Ovary (tissue), 3 donors: ENCODE results near the gene JPH3.

Experiments used
- EP300 ChIP-seq: sonication (generic); formaldehyde crosslinking; IDR thresholded peaks from one replicate; pipeline ENCODE4 v1.6.1; 2017; ENCODE audit warnings: antibody characterized with exemption
- TF ChIP-seq, protein P1 (sequence below), 3 donors: fragments of 450-650 bp in 2 of 3; fragments of 200-600 bp in 1 of 3; IDR thresholded peaks; one replicate each; pipeline versions ENCODE4 v1.5.1 to v1.8.0; 2016 to 2022; ENCODE audit warnings: antibody characterized with exemption in 3 of 3, mild to moderate bottlenecking in 1 of 3
- donor health status: DM: no; HTN: no; CAD: no.

DNA sequence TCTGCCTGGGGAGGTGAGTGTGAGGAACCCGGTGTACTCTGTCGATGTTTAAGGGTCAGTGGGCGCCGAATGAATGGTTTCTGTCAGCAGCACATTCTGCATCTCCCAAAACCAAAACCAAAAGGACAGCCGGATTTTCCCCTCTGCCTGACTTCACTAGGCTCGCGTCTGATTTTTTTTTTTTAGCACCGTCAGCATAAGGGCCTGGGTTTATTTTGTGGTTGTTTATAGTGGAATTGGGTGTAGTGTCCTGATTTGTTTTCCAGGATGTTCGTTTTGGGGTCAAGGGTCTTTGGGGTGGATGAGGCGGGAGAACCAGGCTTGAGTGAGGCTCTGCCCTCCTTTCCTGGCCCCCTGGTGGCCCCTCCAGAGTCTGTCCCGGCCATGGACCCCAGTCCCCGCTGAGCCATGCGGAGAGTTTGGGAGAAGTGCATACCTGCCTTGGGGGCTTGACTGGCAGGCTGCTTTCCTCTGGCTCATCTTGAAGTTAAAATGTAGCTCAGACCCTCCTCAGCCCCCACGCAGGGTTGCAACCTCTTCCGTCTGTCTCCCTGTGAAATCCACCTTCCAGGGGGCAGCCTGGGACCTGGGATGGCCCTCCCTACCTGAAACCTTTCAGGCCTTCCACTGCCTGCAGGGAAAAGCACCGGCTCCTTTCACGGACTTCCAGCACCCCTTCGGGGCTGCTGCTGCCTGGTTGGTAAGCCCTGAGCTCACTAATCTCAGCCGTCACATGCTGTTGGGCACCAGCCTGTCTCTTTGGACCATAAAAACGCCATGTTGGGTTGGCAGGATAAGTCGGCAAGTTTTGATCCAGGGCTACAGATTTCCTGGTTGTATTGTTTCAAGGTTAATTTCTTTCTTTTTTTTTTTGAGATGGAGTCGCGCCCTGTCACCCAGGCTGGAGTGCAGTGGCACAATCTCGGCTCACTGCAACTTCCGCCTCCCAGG lies 60.2 kb downstream of the JPH3 start:
- TF ChIP-seq, protein P1, sequence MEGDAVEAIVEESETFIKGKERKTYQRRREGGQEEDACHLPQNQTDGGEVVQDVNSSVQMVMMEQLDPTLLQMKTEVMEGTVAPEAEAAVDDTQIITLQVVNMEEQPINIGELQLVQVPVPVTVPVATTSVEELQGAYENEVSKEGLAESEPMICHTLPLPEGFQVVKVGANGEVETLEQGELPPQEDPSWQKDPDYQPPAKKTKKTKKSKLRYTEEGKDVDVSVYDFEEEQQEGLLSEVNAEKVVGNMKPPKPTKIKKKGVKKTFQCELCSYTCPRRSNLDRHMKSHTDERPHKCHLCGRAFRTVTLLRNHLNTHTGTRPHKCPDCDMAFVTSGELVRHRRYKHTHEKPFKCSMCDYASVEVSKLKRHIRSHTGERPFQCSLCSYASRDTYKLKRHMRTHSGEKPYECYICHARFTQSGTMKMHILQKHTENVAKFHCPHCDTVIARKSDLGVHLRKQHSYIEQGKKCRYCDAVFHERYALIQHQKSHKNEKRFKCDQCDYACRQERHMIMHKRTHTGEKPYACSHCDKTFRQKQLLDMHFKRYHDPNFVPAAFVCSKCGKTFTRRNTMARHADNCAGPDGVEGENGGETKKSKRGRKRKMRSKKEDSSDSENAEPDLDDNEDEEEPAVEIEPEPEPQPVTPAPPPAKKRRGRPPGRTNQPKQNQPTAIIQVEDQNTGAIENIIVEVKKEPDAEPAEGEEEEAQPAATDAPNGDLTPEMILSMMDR (IDR thresholded peaks at IDR 0.05) = no peak
- TF ChIP-seq EP300 = no peak
